Measurements from ENCODE around the gene PDE8A.
"Not testable (repeated sequence)": the region's sequence is repeated elsewhere in the genome, so short reads cannot be mapped to it uniquely, and the experiment has no call there.

Gene PDE8A

GRCh38 chr15:85155857-85156256, 174.2 kb downstream of the PDE8A start:
- no peak overlapping the region for H3K27ac ChIP-seq
- no peak for DNase-seq (ENCODE audit: low read depth, low spot score)

- DNase-seq (ENCODE audit: low read depth, low spot score): no peak
- no peak overlapping the region for H3K27ac ChIP-seq
Observed at GRCh38 chr15:85157344-85157743, 175.7 kb downstream of the PDE8A start.

- DNase-seq (ENCODE audit: low read depth, low spot score): no peak
- peak overlapping the region; percentile 24 for H3K27ac ChIP-seq
Observed at GRCh38 chr15:85162237-85162636, 180.6 kb downstream of the PDE8A start.

- DNase-seq (ENCODE audit: low read depth, low spot score): no peak
- H3K27ac ChIP-seq: peak overlapping the region; percentile 63
Observed at GRCh38 chr15:85164841-85165466, 183.3 kb downstream of the PDE8A start.

GRCh38 chr15:85167568-85167967, 185.9 kb downstream of the PDE8A start:
- DNase-seq (ENCODE audit: low read depth, low spot score): no peak
- H3K27ac ChIP-seq: no peak overlapping the region

DNA sequence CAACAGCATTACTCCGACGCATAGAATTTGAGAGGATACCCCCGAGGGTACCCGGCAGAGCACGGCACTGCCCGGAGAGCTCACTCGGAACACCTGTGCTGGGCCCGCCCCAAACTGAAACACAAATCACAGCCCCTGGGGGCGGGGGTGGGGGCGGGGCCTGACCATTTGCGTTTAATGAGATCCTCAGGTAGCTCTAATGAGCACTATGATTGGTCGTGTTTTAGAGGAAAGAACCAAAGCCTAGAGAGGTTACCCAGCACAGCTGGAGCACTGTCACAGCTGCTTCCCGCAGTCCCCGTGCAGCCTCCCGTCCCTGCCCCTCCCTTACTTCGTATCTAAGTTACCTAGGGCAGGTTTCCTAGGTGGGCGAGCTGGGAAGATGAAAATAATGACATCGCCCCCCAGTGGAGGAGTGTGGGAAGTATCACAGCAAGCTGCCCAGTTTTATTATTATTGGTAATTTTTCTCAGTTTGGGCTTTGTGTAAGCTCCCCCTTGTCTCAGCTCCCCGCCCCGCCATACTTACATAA, 187.1 kb downstream of the PDE8A start:
- DNase-seq (ENCODE audit: low read depth, low spot score): no peak
- H3K27ac ChIP-seq: no peak overlapping the region

GRCh38 chr15:85171736-85172135, 190.1 kb downstream of the PDE8A start:
- no peak overlapping the region for H3K27ac ChIP-seq

GRCh38 chr15:85172846-85173490, 191.3 kb downstream of the PDE8A start:
- DNase-seq (ENCODE audit: low read depth, low spot score): no peak
- peak overlapping the region; percentile 80 for H3K27ac ChIP-seq

More at GRCh38 chr15:85171736-85172135, 190.1 kb downstream of the PDE8A start:
- DNase-seq (ENCODE audit: low read depth, low spot score): no peak

- not testable (repeated sequence) for DNase-seq (ENCODE audit: low read depth, low spot score)
- peak overlapping the region; percentile 80 for H3K27ac ChIP-seq
Observed at GRCh38 chr15:85173630-85174029, 192.0 kb downstream of the PDE8A start.

- peak overlapping the region; percentile 80 for H3K27ac ChIP-seq
Observed at GRCh38 chr15:85174521-85174920, 192.9 kb downstream of the PDE8A start.

DNA sequence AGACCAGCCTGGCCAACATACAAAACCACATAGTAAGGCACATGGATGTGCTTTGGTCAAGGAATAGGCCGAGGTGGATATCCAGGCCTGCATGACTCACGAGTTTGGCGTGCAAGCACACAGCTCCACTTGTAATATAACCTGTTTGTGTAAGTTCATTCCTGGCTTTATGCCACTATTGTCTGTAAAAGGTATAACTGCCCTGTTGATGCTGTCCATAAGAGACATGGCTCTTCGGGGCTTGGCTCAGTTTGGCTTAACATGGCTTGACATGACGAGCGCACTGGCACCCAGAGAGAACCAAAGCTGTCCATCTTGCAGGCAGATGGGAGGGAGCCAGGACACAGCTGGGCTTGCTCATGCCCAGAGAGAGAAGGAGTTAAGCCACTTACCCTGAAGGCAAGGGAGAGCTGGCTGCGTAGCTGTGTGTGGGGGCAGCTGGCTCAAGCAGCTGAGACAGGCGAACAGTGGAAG, 195.4 kb downstream of the PDE8A start:
- peak overlapping the region; percentile 59 for H3K27ac ChIP-seq

More at GRCh38 chr15:85174521-85174920, 192.9 kb downstream of the PDE8A start:
- no peak for DNase-seq (ENCODE audit: low read depth, low spot score)

DNA sequence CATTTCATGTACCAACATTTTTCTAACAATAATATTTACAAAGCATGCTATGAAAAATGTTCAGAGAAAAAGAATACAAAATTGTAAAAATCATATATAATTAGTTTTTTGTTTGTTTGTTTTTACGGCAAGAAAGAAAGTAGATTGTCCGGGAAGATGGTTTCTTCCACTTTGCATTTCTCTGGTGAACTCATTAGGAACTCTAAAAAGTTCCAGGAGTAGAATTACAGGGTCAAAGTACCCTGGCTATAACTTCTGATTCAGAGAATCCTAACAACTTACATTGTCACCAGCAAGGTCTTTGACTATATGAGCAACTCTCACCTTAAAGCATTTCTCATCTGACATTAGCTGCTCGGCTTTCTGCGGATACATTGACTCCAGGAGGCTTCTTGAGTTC, 196.7 kb downstream of the PDE8A start:
- H3K27ac ChIP-seq: no peak overlapping the region
- DNase-seq (ENCODE audit: low read depth, low spot score): no peak

More for the DNA sequence above, 195.4 kb downstream of the PDE8A start:
- DNase-seq (ENCODE audit: low read depth, low spot score): peak; percentile 64

DNA sequence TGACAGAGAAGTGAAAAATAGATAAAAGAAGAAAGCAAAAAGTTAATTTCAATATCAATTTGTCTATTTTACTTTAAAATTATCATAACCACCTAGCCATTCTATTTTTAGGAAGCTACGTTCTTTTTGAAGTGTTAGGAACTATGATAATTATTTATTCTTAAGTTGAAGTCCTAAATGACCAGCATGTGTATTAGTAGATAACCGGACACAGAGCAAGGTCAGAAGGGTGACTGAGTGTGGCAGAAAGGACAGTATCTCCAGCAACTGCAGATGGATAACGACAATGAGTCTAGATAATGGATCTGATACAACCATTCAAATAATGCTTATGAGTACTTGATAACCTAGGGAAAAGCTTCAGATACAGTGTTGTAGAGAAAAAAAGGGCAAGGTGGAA, 198.0 kb downstream of the PDE8A start:
- no peak overlapping the region for H3K27ac ChIP-seq
- no peak for DNase-seq (ENCODE audit: low read depth, low spot score)

GRCh38 chr15:85185350-85185749, 203.7 kb downstream of the PDE8A start:
- not testable (repeated sequence) for H3K27ac ChIP-seq; DNase-seq (ENCODE audit: low read depth, low spot score)

- not testable (repeated sequence) for DNase-seq (ENCODE audit: low read depth, low spot score); H3K27ac ChIP-seq
Observed at GRCh38 chr15:85188171-85188577, 206.5 kb downstream of the PDE8A start.

Data from epithelial cell of prostate (primary cell).